Measurements from ENCODE around the gene IGFL2.

DNA sequence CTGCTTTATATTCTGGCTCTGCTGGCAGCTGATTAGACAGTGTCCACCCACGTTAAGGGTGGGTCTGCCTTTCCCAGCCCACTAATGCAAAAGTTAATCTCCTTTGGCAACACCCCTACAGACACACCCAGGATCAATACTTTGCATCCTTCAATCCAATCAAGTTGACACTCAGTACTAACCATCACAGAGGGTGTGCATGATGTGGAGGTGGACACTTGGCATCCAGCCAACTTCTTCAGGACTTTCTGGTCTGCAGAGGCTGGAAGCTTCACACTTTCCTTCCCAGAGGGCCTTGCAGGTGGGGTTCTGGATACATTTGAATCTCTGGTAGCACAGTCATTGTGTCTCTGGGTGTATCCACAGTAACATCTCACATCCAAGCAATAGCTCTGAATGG lies 62.6 kb downstream of the IGFL2 start:
- no peak for TF ChIP-seq SUZ12 (IDR thresholded peaks at IDR 0.05; ENCODE audit: extremely low read depth, insufficient read depth, insufficient read length)
- no peak for TF ChIP-seq YY1 (IDR thresholded peaks at IDR 0.05; ENCODE audit: insufficient read depth, insufficient read length)
- TF ChIP-seq ZNF274 (IDR thresholded peaks at IDR 0.05; ENCODE audit: low read depth, low read length): no peak

Data from NT2/D1 (cell line).